GM15510 (cell line): ENCODE data around the gene CRTC2.

Experiments
- POLR2A ChIP-seq: IDR thresholded peaks from 3 replicates; pipeline ENCODE4 v1.6.1; 2011; ENCODE audit warnings: borderline replicate concordance; ENCODE audit not compliant: insufficient read length; ENCODE audit errors: extremely low read depth

Gene CRTC2

DNA sequence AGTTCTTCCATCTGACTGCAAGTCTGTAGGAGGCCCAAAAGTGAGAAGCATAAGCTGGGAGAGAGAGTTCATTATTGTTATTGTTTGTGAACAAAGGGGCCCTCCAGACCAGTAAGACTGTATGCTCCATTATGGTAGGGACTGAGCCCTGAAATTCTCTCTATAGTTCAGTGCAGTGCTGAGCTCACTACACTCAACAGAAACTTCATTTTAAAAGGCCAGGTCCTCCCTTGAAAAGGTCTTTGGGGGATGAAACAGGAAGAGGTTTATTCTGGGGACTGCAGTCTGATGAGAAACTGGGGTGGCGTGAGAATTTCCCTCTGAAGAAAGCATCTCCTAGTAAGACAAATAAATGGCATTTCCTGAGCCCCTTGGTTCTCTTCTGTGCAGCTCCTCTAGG lies 30.2 kb downstream of the CRTC2 start:
- no peak for TF ChIP-seq POLR2A

DNA sequence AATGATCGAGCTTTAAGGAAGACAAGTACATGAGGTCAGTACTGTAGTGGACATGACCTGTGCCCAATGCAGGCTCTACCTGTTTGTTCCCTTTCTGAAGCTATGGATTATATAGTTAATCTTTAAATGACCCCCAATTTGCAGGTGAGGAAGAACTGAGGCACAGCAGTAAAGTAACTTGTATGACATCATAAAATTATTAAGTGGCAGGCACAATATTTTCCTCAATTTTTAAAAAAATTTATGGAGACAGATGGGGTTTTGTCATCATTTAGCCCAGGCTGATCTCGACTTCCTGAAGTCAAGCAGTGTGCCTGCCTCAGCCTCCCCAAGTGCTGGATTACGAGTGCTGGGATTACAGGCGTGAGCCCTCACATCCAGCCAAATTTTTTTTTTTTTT lies 32.0 kb downstream of the CRTC2 start:
- no peak for TF ChIP-seq POLR2A

DNA sequence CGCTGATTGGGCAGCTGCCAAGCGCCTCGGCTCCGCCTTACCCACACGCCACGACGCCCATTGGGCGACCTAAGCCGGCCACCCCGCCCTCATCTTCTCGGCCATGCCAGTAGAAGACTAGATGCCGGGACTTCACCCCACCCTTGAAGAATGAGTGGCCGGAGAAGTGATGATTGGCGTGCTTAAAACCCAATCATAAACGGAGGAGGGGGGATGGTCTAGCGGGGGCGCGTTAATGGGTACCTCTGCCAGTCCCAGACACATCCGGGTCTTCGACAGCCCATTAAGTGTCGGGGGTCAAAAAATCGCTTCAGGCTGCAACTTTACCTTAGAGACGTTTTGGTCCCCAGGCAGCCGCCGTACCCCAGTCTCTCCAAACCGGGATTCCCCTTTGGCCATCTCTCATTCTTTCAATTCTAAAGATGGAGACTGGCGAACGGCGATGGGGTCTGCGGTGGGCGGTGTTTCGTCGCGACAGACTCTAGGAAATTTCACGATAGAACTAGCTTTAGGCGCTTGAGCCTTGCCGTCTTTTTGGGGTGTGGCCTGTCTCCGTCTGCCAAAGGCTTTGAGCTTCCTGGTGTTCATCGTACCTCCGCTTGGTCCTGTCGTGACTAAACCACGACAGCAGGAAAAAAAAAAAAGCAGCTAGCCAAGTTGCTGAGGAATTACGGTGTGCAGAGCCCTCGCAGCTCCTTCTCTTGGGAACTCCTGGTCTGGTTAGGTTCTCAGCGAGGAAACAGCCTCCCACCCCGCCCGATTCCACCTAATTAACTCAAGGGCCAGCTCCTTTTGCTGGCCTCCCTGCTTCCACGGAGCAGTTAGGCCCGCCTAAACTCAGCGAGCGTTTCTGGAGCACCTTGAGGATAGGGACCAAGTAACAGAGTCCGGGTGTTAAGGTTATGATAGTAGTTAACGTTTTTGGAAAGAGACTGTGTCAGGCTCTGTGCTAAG lies 35.2 kb downstream of the CRTC2 start, which contains the start of gene GATAD2B:
GATAD2B (minus strand) TSS at position 1 of the 954 bp plus-strand sequence. CDS start 94,625 bp downstream, outside the sequence.
- TF ChIP-seq POLR2A = peak; percentile 58

DNA sequence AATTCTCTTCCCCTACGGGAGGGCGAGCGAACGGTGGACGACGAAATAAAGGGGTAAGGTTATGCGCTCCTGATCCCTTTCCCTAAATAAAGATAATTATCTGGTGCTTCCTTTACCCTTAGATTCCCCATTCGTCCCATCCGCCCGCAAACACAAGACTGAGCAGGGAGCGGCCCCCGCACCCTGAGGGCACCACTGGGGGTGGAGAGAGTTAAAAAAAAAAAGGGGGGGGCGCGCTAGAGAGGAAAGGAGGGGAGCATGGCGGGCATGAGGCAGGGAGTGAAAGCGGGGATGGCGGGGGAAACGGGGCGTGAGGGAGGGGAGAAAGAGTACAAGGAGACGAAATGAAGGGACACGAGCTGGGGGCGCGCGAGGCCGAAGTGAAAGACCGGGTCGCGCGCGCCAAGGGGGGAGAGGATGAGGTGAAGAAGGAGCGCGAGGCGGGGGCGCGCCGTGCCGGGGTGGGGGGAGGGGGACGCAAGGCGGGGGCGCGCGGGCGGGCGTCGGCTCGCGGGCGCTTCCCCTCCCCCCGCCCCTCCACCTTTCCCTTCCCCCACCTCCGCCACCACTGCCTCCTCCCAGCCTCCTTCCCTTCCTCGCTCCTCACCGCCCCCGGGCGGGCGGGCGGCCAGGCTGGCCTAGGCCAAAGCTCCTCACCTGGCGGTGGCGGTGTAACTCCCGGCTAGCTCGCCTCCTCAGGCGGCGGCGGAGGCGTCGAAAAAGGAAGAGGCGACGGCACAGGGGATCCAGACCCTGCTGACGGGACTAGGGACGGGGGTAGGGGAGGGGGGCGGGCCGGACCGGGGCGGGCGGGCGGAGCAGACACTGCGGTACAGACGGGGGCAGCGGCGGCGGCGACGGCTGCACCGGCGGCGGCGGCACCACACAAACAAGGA lies 36.1 kb downstream of the CRTC2 start:
- TF ChIP-seq POLR2A = peak; percentile 41

DNA sequence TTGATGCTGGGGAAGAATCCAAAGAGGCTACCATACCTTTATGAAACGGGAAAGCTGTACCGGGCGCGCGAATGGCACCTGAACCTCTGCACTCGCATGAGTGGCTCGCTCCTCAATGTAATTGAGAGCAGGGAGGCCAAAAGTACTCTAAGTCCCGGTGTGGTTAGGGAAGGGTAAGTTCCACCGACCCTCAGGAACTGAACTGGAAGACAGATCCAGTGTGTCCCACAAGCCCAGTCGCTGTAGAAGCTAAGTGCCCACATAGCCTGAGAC lies 36.7 kb downstream of the CRTC2 start:
- no peak for TF ChIP-seq POLR2A

DNA sequence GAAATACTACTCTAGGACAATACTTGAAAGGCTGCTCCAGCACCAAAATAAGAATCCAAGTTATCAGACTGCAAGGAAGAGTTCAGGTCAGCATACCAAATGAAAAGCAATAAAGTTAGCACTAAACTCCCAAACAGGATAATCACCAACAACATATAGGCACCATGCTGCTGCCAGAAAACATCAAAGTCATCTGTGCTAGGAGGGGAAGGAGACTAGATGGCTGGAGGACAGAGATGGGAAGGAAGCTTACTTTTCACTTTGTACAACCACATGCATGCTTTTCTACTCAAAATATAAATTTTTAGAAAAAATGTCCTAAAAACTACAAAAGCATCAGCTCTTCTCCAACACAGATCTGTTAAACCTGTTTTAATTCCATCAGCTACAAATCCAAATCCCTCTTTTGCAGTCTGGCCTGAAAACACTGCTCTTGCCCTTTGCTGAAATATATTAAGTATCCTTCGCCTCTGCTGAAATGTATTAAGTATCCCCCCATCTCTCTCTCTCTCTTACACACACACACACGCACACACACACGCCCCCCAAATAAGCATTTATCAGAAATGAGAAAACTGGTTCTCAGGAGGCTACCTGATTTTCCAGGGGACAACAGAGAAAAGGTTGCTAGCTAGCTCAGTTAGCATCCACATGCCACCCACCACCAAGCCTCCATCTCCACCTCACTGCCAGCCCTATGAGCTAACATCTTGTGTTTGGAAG lies 37.2 kb downstream of the CRTC2 start:
- no peak for TF ChIP-seq POLR2A

DNA sequence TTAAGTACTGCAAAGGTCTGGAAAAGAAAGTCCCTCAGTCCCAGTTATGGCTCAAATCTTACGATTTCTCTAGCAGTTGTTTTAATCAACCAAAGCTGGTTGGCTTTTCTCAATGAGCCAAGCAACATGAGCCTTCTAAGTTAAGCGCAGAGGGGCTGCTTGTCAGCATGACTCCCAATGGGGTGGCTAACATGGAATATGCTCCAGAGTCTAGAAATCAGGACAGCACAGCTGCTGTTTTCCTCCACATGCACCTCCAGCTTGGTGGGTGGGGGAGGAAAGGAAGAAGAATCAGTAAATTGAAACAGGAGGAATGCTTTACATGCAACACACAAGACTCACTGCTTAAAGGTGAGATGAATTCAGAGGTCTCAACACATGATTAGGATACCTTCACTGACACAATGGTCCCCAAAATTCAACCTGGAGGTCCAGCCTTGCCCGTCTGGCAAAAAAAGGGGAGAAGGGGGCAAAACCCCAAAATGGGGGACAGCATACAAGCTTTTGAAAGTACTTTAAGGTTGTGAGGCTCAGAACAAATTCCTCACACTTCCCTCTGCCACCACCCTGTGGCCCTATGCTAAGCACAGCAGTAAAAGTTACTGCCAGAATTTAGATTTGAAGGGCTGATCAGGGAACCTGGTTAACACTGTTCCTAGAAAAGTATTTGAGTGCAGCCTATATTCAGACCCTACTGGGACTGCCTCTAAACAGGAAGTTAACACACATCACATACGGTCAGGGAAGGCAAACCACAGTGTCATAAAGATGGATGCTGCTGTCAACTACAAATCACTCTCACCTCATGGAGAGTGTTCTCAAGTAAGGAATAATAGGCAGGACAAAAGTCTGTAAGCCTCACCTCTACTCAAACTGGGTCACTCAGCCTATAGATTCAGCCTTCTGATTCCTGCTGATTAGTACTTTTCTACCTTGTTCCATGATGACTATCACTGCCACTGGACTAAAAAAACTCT lies 38.2 kb downstream of the CRTC2 start:
- TF ChIP-seq POLR2A = no peak

DNA sequence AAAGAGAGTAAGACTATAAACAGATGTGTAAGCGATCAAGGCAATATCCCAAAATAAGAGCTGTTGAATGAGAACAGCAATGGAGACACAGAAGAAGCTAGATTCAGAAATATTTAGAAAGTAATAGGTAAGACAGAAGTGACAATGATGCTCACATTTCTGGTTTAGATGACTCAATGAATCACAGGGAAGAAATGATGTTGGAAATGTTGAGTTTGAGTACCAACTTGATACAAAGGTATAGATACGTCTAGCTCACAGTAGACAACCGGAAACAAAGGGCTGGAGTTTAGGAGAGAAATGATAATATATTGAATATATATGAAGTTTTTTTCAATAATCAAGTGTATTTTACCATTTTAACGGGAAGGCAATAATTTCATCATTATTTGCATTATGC lies 42.1 kb downstream of the CRTC2 start:
- no peak for TF ChIP-seq POLR2A

DNA sequence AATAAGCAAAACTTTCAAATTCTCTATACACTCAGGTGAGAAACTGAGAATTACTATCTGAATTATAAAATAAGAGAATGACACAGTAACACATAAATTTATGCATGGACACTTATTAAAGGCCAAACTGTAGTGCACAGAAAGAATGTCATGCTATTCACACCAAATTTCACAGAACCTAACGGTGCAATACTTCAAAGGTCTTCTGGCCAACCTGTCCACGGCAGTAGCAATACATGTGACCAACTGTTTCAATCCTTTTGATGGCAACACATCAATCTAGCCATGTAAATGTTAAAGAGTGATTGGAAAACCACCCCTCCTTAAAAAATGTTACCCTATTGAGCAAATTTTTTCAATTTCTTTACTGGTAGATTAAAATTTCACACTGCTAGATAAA lies 46.1 kb downstream of the CRTC2 start:
- TF ChIP-seq POLR2A = no peak

DNA sequence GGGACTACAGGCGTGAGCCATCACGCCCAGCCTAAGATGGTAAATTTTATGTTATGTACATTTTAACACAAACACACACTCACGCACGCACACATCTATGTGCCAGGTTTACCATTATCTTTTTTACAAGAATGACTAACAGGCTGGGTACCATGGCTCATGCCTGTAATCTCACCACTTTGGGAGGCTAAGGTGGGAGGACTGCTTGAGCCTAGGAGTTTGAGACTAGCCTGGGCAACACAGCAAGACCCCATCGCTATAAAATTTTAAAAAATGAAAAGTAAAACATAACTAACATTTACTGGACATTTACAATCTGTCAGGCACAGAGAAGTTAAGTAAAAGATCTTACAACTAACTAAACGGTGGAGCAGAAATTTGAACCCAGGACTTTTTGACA lies 50.3 kb downstream of the CRTC2 start:
- TF ChIP-seq POLR2A = no peak

DNA sequence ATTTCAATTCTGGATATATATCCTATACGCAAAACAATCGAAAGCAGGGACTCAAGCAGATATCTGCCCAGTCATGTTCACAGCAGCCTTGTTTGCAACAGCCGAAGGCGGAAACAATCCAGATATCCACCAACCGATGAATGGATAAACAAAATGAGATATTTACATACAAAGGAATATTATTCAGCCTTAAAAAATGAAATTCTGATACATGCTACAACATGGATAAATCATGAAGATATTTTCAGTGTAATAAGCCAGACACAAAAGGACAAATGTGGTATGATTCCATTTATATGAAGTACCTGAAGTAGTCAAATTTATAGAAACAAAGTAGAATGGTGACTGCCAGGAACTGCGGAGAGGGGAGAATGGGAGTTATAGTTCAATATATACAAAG lies 51.3 kb downstream of the CRTC2 start:
- TF ChIP-seq POLR2A = no peak

DNA sequence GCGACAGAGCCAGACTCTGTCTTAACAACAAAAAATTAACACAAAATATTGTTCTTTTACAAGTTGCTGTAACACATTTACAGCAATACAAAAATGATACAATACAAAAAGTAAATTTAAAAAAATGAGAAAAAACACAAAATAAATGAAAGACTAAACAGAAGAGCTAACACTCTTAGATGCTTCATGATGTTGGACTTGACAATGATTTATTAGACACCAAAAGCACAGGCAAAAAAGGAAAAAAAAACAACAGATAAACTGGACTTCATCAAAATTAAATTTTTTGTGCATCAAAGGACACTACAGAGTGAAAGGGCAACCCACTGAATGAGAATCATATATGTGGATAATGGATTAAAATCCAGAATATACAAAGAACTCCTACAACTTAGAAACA lies 52.0 kb downstream of the CRTC2 start:
- no peak for TF ChIP-seq POLR2A

DNA sequence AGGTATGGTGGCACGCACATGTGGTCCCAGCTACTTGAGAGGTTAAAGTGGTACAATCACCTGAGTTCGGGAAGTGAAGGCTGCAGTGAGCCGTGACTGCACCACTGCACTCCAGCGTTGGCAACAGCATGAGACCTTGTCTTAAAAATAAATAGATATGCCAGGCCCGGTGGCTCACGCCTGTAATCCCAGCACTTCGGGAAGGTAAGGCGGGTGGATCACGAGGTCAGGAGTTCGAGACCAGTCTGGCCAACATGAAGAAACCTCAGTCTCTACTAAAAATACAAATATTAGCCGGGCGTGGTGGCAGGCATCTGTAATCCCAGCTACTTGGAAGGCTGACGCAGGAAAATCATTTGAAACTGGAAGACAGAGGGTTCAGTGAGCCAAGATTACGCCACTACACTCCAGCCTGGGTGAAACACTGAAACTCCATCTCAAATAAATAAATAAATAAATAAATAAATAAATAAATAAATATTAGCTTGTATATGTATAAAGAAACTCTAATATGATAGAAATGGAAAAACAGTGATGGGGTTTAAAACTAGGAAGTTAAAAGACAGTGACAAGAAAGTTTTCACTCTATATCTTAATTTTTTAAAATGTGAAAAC lies 54.5 kb downstream of the CRTC2 start:
- no peak for TF ChIP-seq POLR2A
